ENCODE measurements around the gene TMEM161A.
"Not testable (repeated sequence)": the region's sequence is repeated elsewhere in the genome, so short reads cannot be mapped to it uniquely, and the experiment has no call there.

TMEM161A gene

GRCh38 chr19:19138109-19138981 is at the start of gene TMEM161A:
TMEM161A (minus strand) TSS chr19:19138478; CDS start chr19:19138428, 50 bp downstream.
- peak; percentile 96 for DNase-seq

- DNase-seq: no peak
These were observed 48.5 kb upstream of the TMEM161A start for GRCh38 chr19:19186742-19187141.

- peak; percentile 59 to 80 for DNase-seq
These were observed 47.8 kb upstream of the TMEM161A start for GRCh38 chr19:19185853-19186740.

GRCh38 chr19:19181488-19181998 is 43.3 kb upstream of the TMEM161A start:
- DNase-seq: no peak

- no peak for DNase-seq
These were observed 41.5 kb upstream of the TMEM161A start for GRCh38 chr19:19179548-19180441.

GRCh38 chr19:19176950-19177349 is 38.7 kb upstream of the TMEM161A start:
- DNase-seq: no peak

GRCh38 chr19:19173243-19173642 is 35.0 kb upstream of the TMEM161A start:
- not testable (repeated sequence) for DNase-seq

- no peak for DNase-seq
These were observed 33.7 kb upstream of the TMEM161A start for GRCh38 chr19:19171821-19172532.

- no peak for DNase-seq
These were observed 32.8 kb upstream of the TMEM161A start for GRCh38 chr19:19170873-19171672.

- DNase-seq: peak; percentile 79 to 88
These were observed 32.0 kb upstream of the TMEM161A start, which contains the start of gene MEF2B for GRCh38 chr19:19170053-19170872. MEF2B (minus strand) TSS chr19:19170263; CDS start chr19:19150735, 19,528 bp downstream.

GRCh38 chr19:19169236-19170052 is 31.2 kb upstream of the TMEM161A start:
- DNase-seq: no peak

GRCh38 chr19:19167612-19168011 is 29.3 kb upstream of the TMEM161A start:
- DNase-seq: no peak

- DNase-seq: no peak
These were observed 27.1 kb upstream of the TMEM161A start for GRCh38 chr19:19165396-19165795.

- no peak for DNase-seq
These were observed 24.2 kb upstream of the TMEM161A start for GRCh38 chr19:19162495-19162894.

GRCh38 chr19:19160461-19161035 is 22.3 kb upstream of the TMEM161A start:
- no peak for DNase-seq

GRCh38 chr19:19159534-19159933 is 21.3 kb upstream of the TMEM161A start:
- no peak for DNase-seq

- DNase-seq: no peak
These were observed 19.5 kb upstream of the TMEM161A start for GRCh38 chr19:19157808-19158207.

GRCh38 chr19:19155495-19156219 is 17.4 kb upstream of the TMEM161A start:
- no peak for DNase-seq

All from stimulated activated CD4-positive, alpha-beta T cell treated with anti-CD3 and anti-CD28 coated beads, Interleukin-2, amount 100 ng/mL, for 24 hours (primary cell).